Panc1 (cell line): Measurements from ENCODE around the gene GRIN1. TPM values are rescaled to one million over a fixed set of nuclear protein-coding genes. Genes with fewer than 3 reads are reported as not detected.

Experiments used
- ATAC-seq: fragments of 200-7000 bp; cut with Tn5 transposase; 2 replicates; pipeline ENCODE4 v1.9.1; 2020; ENCODE audit warnings: mild to moderate bottlenecking, moderate library complexity
- BruUV-seq: library from RNA; stranded (reverse); fragments of 400-500 nt; replicated peaks from 2 replicates; lab custom pipeline; 2021; lab: Mats Ljungman, UMichigan
- CTCF ChIA-PET: fragments of 300-600 bp; sonication (Branson Sonifier 250); formaldehyde crosslinking; loops from one replicate; lab custom pipeline; 2022; ENCODE audit warnings: antibody characterized with exemption; lab: Charles Lee
- POLR2A ChIA-PET: fragments of 300-600 bp; sonication (Branson Sonifier 250); formaldehyde crosslinking; loops from one replicate; lab custom pipeline; 2022; ENCODE audit warnings: antibody characterized with exemption; lab: Charles Lee
- DNase-seq: peaks from one replicate; pipeline ENCODE4 v3.0.0-alpha.2; 2010; ENCODE audit warnings: low read depth, low spot score
- H3K27ac ChIP-seq: 2 replicates; pipeline ENCODE4 v1.5.1; 2011; ENCODE audit warnings: mild to moderate bottlenecking, low read length, inconsistent platforms
- H3K27me3 ChIP-seq: fragments of 200-500 bp; sonication (Bioruptor generic); 2 replicates; pipeline ENCODE4 v1.6.0; 2014; ENCODE audit warnings: low read length, inconsistent platforms; ENCODE audit not compliant: control insufficient read depth, insufficient read depth
- H3K36me3 ChIP-seq: fragments of 200-500 bp; sonication (Bioruptor generic); 2 replicates; pipeline ENCODE4 v1.5.1; 2014; ENCODE audit warnings: inconsistent platforms, mild to moderate bottlenecking, low read length, moderate library complexity; ENCODE audit not compliant: control insufficient read depth, insufficient read depth
- H3K4me1 ChIP-seq: 2 replicates; pipeline ENCODE4 v1.5.1; 2011; ENCODE audit warnings: inconsistent platforms, mild to moderate bottlenecking, low read length, moderate library complexity; ENCODE audit not compliant: control insufficient read depth, insufficient read depth
- H3K4me3 ChIP-seq, 2 experiments: 2 replicates each; pipeline ENCODE4 v1.5.1; 2011 to 2012; ENCODE audit warnings: low read depth in 2 of 2, low read length in 2 of 2, mild to moderate bottlenecking in 2 of 2, inconsistent platforms in 1 of 2, moderate library complexity in 1 of 2
- H3K9me3 ChIP-seq: fragments of 200-500 bp; sonication (Bioruptor generic); 2 replicates; pipeline ENCODE4 v1.5.1; 2014; ENCODE audit warnings: low read depth, mild to moderate bottlenecking, inconsistent platforms, low read length, moderate library complexity; ENCODE audit not compliant: control insufficient read depth, insufficient read depth
- POLR2AphosphoS5 ChIP-seq: IDR thresholded peaks from 2 replicates; pipeline ENCODE4 v1.6.1; 2012; ENCODE audit warnings: mild to moderate bottlenecking, low read depth, low read length, moderate library complexity
- SIN3A ChIP-seq: IDR thresholded peaks from 2 replicates; pipeline ENCODE4 v1.6.1; 2012; ENCODE audit warnings: low read depth, mild to moderate bottlenecking, low read length, moderate library complexity, borderline replicate concordance; ENCODE audit not compliant: insufficient read depth
- TCF7L2 ChIP-seq: IDR thresholded peaks from 2 replicates; pipeline ENCODE4 v1.6.1; 2011; ENCODE audit warnings: mild to moderate bottlenecking, low read depth, low read length, inconsistent platforms
- in situ Hi-C: cut with HindIII; loops from 2 replicates; pipeline ENCODE4 v1.10.0; 2016; ENCODE audit warnings: low sequenced_read_pairs, low pct_unique_long_range_greater_than_20kb
- intact Hi-C: fragments of 100-400 bp; cut with micrococcal nuclease; formaldehyde crosslinking; loops from one replicate; pipeline ENCODE4 v1.10.0; 2022; ENCODE audit not compliant: unreplicated experiment
- total RNA-seq: library from RNA; stranded (reverse); gene quantifications from one replicate; pipeline ENCODE4 v1.2.1, GENCODE V29; 2021; ENCODE audit not compliant: unreplicated experiment
- TF ChIP-seq, protein P1 (sequence below), 2 experiments: IDR thresholded peaks; 2 replicates each; pipeline ENCODE4 v1.6.1; 2011 to 2012; ENCODE audit warnings: low read depth in 2 of 2, control low read depth in 1 of 2, low read length in 1 of 2, mild to moderate bottlenecking in 1 of 2, moderate library complexity in 1 of 2; ENCODE audit not compliant: insufficient read depth in 1 of 2
- TF ChIP-seq, protein P2 (sequence below): fragments of 450-650 bp; IDR thresholded peaks from 2 replicates; pipeline ENCODE4 v1.5.1; 2017; ENCODE audit warnings: mild to moderate bottlenecking

Gene GRIN1
- total RNA-seq, 1 experiment from 2014 or later, result 4.9 TPM

DNA sequence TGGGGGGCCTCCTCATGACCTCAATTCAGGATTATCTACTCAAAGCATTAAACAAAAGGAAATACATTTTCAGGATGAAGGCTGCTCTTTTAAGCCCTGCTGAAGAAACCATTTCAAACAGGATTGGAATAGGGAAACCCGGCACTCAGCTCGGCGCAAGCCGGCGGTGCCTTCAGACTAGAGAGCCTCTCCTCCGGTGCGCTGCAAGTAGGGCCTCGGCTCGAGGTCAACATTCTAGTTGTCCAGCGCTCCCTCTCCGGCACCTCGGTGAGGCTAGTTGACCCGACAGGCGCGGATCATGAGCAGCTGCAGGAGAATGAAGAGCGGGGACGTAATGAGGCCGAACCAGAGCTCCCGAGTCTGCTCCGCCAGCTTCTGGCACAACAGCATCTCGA lies 65.8 kb downstream of the GRIN1 start:
- DNase-seq (no peak), ATAC-seq (no peak)
- Histone ChIP-seq H3K9me3 (no peaks in the 10 kb centered on the region), H3K27ac (peak overlapping the region; percentile 78), H3K36me3 (peaks cover 2% of the 10 kb centered on the region; the same call in 1 of the 2 replicates), H3K27me3 (no peaks in the 10 kb centered on the region), H3K4me3 (peak overlapping the region; percentile 84 to 90), H3K4me1 (peaks cover 22% of the 10 kb centered on the region)
- intact Hi-C loops, result no loop called here
- BruUV-seq, result no TSS peak
- POLR2A ChIA-PET, result no interaction called here
- CTCF ChIA-PET, result no interaction called here
- TF ChIP-seq, protein P1, sequence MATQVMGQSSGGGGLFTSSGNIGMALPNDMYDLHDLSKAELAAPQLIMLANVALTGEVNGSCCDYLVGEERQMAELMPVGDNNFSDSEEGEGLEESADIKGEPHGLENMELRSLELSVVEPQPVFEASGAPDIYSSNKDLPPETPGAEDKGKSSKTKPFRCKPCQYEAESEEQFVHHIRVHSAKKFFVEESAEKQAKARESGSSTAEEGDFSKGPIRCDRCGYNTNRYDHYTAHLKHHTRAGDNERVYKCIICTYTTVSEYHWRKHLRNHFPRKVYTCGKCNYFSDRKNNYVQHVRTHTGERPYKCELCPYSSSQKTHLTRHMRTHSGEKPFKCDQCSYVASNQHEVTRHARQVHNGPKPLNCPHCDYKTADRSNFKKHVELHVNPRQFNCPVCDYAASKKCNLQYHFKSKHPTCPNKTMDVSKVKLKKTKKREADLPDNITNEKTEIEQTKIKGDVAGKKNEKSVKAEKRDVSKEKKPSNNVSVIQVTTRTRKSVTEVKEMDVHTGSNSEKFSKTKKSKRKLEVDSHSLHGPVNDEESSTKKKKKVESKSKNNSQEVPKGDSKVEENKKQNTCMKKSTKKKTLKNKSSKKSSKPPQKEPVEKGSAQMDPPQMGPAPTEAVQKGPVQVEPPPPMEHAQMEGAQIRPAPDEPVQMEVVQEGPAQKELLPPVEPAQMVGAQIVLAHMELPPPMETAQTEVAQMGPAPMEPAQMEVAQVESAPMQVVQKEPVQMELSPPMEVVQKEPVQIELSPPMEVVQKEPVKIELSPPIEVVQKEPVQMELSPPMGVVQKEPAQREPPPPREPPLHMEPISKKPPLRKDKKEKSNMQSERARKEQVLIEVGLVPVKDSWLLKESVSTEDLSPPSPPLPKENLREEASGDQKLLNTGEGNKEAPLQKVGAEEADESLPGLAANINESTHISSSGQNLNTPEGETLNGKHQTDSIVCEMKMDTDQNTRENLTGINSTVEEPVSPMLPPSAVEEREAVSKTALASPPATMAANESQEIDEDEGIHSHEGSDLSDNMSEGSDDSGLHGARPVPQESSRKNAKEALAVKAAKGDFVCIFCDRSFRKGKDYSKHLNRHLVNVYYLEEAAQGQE (IDR thresholded peaks at IDR 0.05; ENCODE audit: insufficient read depth in 1 of 2, low read depth in 2 of 2, low read length in 1 of 2), result no peak
- TF ChIP-seq, protein P2, sequence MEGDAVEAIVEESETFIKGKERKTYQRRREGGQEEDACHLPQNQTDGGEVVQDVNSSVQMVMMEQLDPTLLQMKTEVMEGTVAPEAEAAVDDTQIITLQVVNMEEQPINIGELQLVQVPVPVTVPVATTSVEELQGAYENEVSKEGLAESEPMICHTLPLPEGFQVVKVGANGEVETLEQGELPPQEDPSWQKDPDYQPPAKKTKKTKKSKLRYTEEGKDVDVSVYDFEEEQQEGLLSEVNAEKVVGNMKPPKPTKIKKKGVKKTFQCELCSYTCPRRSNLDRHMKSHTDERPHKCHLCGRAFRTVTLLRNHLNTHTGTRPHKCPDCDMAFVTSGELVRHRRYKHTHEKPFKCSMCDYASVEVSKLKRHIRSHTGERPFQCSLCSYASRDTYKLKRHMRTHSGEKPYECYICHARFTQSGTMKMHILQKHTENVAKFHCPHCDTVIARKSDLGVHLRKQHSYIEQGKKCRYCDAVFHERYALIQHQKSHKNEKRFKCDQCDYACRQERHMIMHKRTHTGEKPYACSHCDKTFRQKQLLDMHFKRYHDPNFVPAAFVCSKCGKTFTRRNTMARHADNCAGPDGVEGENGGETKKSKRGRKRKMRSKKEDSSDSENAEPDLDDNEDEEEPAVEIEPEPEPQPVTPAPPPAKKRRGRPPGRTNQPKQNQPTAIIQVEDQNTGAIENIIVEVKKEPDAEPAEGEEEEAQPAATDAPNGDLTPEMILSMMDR, result no peak
- TF ChIP-seq SIN3A, result no peak
- TF ChIP-seq POLR2AphosphoS5, result no peak
- TF ChIP-seq TCF7L2, result no peak
- in situ Hi-C loops, result no loop called here

DNA sequence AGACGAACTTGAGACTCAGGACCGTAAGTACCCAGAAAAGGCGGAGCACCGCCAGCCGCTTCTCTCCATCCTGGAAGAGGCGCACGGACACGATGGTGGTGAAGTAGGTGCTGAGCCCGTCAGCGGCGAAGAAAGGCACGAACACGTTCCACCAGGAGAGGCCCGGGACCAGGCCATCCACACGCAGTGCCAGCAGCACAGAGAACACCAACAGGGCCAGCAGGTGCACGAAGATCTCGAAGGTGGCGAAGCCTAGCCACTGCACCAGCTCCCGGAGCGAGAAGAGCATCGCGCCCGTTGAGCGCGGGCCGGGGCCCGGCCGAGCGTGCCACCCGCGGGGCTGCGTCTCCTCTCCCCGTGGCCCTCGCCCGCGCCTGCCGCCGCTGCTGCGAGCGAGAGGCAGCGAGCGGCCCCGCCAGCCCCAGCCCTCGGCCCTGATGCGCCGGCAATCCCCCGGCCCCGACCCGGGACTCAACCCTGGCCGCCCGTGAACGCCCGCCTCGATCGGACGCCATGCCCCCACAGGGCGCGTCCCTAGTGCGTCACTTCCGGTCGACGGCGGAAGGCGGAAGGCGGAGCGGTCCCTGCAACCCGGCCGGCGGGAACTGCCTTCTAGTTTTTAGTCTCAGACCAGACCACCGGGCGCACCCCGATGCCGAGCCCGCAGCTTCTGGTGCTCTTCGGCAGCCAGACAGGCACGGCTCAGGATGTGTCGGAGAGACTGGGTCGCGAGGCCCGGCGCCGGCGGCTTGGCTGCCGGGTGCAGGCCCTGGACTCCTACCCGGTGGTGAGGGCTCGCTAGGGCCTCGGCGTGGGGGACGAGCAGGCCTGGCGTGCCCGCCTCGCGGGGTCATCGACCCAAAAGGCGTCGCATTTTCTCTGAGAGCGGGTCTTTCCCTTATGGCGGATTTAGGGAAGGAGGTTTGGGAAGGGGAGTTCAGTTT lies 66.4 kb downstream of the GRIN1 start, which contains the start of the genes NDOR1 and TMEM203:
NDOR1 (plus strand) TSS at position 575 of the 944 bp plus-strand sequence; CDS start at position 653, 78 bp downstream.
TMEM203 (minus strand) TSS at position 523 of the 944 bp plus-strand sequence; CDS start at position 289, 234 bp downstream.
- H3K4me3 ChIP-seq, result peak within 1 kb of the TSS; percentile 84 to 90
- in situ Hi-C loops (no loop called here), intact Hi-C loops (no loop called here)
- peaks cover 2% of the 10 kb centered on the region; the same call in 1 of the 2 replicates for H3K36me3 ChIP-seq
- H3K4me1 ChIP-seq, result peaks cover 22% of the 10 kb centered on the region
- no TSS peak for BruUV-seq
- ATAC-seq (peak; percentile 78), DNase-seq (no peak)
- H3K27ac ChIP-seq, result peak within 1 kb of the TSS; percentile 87
- no peaks in the 10 kb centered on the region for H3K9me3 ChIP-seq
- no peaks in the 10 kb centered on the region for H3K27me3 ChIP-seq
- TF ChIP-seq TCF7L2, result no peak
- peak; percentile 74 for TF ChIP-seq POLR2AphosphoS5
- TF ChIP-seq, protein P2, result no peak
- TF ChIP-seq, protein P1 (IDR thresholded peaks at IDR 0.05; ENCODE audit: insufficient read depth in 1 of 2, low read depth in 2 of 2, low read length in 1 of 2), result no peak
- TF ChIP-seq SIN3A, result peak; percentile 91; the same call in 1 of the 2 replicates
- POLR2A ChIA-PET, result interaction anchor here (0.6 kb wide), 1 partner anchor 15 kb away, joined by 3 read pairs; no protein-coding TSS in a partner anchor
- CTCF ChIA-PET, result no interaction called here
